OCI-LY1 (cell line): ENCODE data around the gene FUBP3.

Source experiments
- H2AFZ ChIP-seq: fragments of 200-600 bp; sonication (generic), shearing (Covaris generic); 2 replicates; pipeline ENCODE4 v1.6.0; 2014; ENCODE audit warnings: antibody characterized with exemption, mild to moderate bottlenecking, low read length
- H3F3A ChIP-seq: fragments of 200-600 bp; sonication (generic), shearing (Covaris generic); 2 replicates; pipeline ENCODE4 v1.6.0; 2014; ENCODE audit warnings: mild to moderate bottlenecking, antibody characterized with exemption, low read length, moderate library complexity; ENCODE audit not compliant: insufficient read depth
- H3K27ac ChIP-seq: fragments of 200-600 bp; sonication (generic); 2 replicates; pipeline ENCODE4 v1.5.1; 2014; ENCODE audit warnings: low read length, mixed run types, mild to moderate bottlenecking, low read depth; ENCODE audit not compliant: poor library complexity, severe bottlenecking
- H3K27me3 ChIP-seq: fragments of 200-600 bp; sonication (generic); 2 replicates; pipeline ENCODE4 v1.6.0; 2014; ENCODE audit warnings: antibody characterized with exemption, mild to moderate bottlenecking, low read length, moderate library complexity; ENCODE audit not compliant: insufficient read depth
- H3K36me3 ChIP-seq: fragments of 200-600 bp; sonication (generic); 2 replicates; pipeline ENCODE4 v1.6.1; 2014; ENCODE audit warnings: mild to moderate bottlenecking, antibody characterized with exemption, low read length, moderate library complexity, mixed read lengths; ENCODE audit not compliant: insufficient read depth
- H3K4me1 ChIP-seq: fragments of 200-600 bp; sonication (generic); 2 replicates; pipeline ENCODE4 v1.5.1; 2014; ENCODE audit warnings: mild to moderate bottlenecking, low read length, moderate library complexity; ENCODE audit not compliant: insufficient read depth, severe bottlenecking
- H3K4me2 ChIP-seq: fragments of 200-600 bp; sonication (generic), shearing (Covaris generic); 2 replicates; pipeline ENCODE4 v1.6.1; 2014; ENCODE audit warnings: low read length
- H3K4me3 ChIP-seq: fragments of 200-600 bp; sonication (generic); 2 replicates; pipeline ENCODE4 v1.5.1; 2014; ENCODE audit warnings: low read length, low read depth, mild to moderate bottlenecking, mixed read lengths; ENCODE audit not compliant: poor library complexity, severe bottlenecking
- H3K79me2 ChIP-seq: fragments of 200-600 bp; shearing (Covaris generic); 2 replicates; pipeline ENCODE4 v1.6.1; 2016; ENCODE audit warnings: mixed run types, low read length, mixed read lengths; ENCODE audit not compliant: insufficient read depth
- H3K9ac ChIP-seq: fragments of 200-600 bp; sonication (generic), shearing (Covaris generic); 2 replicates; pipeline ENCODE4 v1.6.1; 2014; ENCODE audit warnings: mild to moderate bottlenecking, low read length, mixed read lengths
- H3K9me2 ChIP-seq: fragments of 200-600 bp; sonication (generic), shearing (Covaris generic); 2 replicates; pipeline ENCODE4 v1.6.1; 2014; ENCODE audit warnings: low read depth, mild to moderate bottlenecking, low read length, mixed read lengths
- H3K9me3 ChIP-seq: fragments of 200-600 bp; shearing (Covaris generic); 2 replicates; pipeline ENCODE4 v1.6.1; 2014; ENCODE audit warnings: low read length, mixed read lengths
- H4K20me1 ChIP-seq: fragments of 200-600 bp; sonication (generic), shearing (Covaris generic); 2 replicates; pipeline ENCODE4 v1.6.0; 2016; ENCODE audit warnings: mild to moderate bottlenecking, low read length; ENCODE audit not compliant: insufficient read depth
- CTCF ChIP-seq: fragments of 200-600 bp; sonication (generic), shearing (Covaris generic); IDR thresholded peaks from 2 replicates; pipeline ENCODE4 v1.5.1; 2017; ENCODE audit warnings: mild to moderate bottlenecking, antibody characterized with exemption, low read length, moderate library complexity, mixed read lengths
- EZH2 ChIP-seq: fragments of 200-600 bp; sonication (generic), shearing (Covaris generic); IDR thresholded peaks from 2 replicates; pipeline ENCODE4 v1.8.0; 2017; ENCODE audit warnings: borderline replicate concordance, mixed run types, mild to moderate bottlenecking, antibody characterized with exemption, low read length, moderate library complexity, mixed read lengths

FUBP3 gene

GRCh38 chr9:130543859-130544258 lies 35.5 kb upstream of the FUBP3 start:
- Histone ChIP-seq H3K36me3 (no peaks in the 10 kb centered on the region), H3F3A (no peaks in the 10 kb centered on the region), H4K20me1 (no peaks in the 10 kb centered on the region), H2AFZ (no peak overlapping the region), H3K9ac (no peak overlapping the region), H3K27ac (no peak overlapping the region), H3K9me2 (no peaks in the 10 kb centered on the region), H3K4me1 (no peaks in the 10 kb centered on the region), H3K4me3 (no peak overlapping the region), H3K27me3 (no peaks in the 10 kb centered on the region), H3K4me2 (no peak overlapping the region), H3K79me2 (no peaks in the 10 kb centered on the region), H3K9me3 (no peaks in the 10 kb centered on the region)
- no peak for TF ChIP-seq EZH2
- TF ChIP-seq CTCF = no peak

GRCh38 chr9:130544364-130544763 lies 35.0 kb upstream of the FUBP3 start:
- H3K9me2 ChIP-seq = no peaks in the 10 kb centered on the region
- no peak overlapping the region for H3K4me2 ChIP-seq
- H4K20me1 ChIP-seq = no peaks in the 10 kb centered on the region
- H3K27me3 ChIP-seq = no peaks in the 10 kb centered on the region
- H2AFZ ChIP-seq = no peak overlapping the region
- no peaks in the 10 kb centered on the region for H3K79me2 ChIP-seq
- no peak overlapping the region for H3K4me3 ChIP-seq
- TF ChIP-seq EZH2 (no peak), CTCF (no peak)
- no peaks in the 10 kb centered on the region for H3F3A ChIP-seq
- H3K9ac ChIP-seq = no peak overlapping the region
- H3K4me1 ChIP-seq = no peaks in the 10 kb centered on the region
- H3K9me3 ChIP-seq = no peaks in the 10 kb centered on the region
- no peak overlapping the region for H3K27ac ChIP-seq
- H3K36me3 ChIP-seq = no peaks in the 10 kb centered on the region

- no peak overlapping the region for H3K9ac ChIP-seq
- no peaks in the 10 kb centered on the region for H3F3A ChIP-seq
- H3K9me2 ChIP-seq = no peaks in the 10 kb centered on the region
- TF ChIP-seq CTCF (no peak), EZH2 (no peak)
- H3K4me1 ChIP-seq = no peaks in the 10 kb centered on the region
- H2AFZ ChIP-seq = no peak overlapping the region
- H3K79me2 ChIP-seq = no peaks in the 10 kb centered on the region
- no peaks in the 10 kb centered on the region for H3K36me3 ChIP-seq
- H3K27ac ChIP-seq = no peak overlapping the region
- H3K9me3 ChIP-seq = no peaks in the 10 kb centered on the region
- H3K27me3 ChIP-seq = no peaks in the 10 kb centered on the region
- H3K4me3 ChIP-seq = no peak overlapping the region
- H3K4me2 ChIP-seq = no peak overlapping the region
- no peaks in the 10 kb centered on the region for H4K20me1 ChIP-seq
These were observed 31.3 kb upstream of the FUBP3 start for GRCh38 chr9:130548103-130548502.
